PC-3 (cell line): ENCODE results near the gene HSD3B7. TPM values are rescaled to one million over a fixed set of nuclear protein-coding genes. Genes with fewer than 3 reads are reported as not detected.

Experiments
- ATAC-seq: fragments of 200-7000 bp; cut with Tn5 transposase; 2 replicates; pipeline ENCODE4 v1.9.1; 2020; ENCODE audit warnings: mild to moderate bottlenecking, moderate library complexity
- BruUV-seq: library from RNA; stranded (reverse); fragments of 400-500 nt; replicated peaks from 2 replicates; lab custom pipeline; 2021; lab: Mats Ljungman, UMichigan
- CTCF ChIA-PET: fragments of 300-600 bp; sonication (Branson Sonifier 250); formaldehyde crosslinking; loops from one replicate; lab custom pipeline; 2022; ENCODE audit warnings: antibody characterized with exemption; lab: Charles Lee
- POLR2A ChIA-PET: fragments of 300-600 bp; sonication (Branson Sonifier 250); formaldehyde crosslinking; loops from one replicate; lab custom pipeline; 2022; ENCODE audit warnings: antibody characterized with exemption; ENCODE audit not compliant: unreplicated experiment; lab: Charles Lee
- DNase-seq: peaks from one replicate; pipeline ENCODE4 v3.0.0-alpha.2; 2015
- H2AFZ ChIP-seq: fragments of 300-600 bp; sonication (generic); 2 replicates; pipeline ENCODE4 v1.6.0; 2016; ENCODE audit warnings: antibody characterized with exemption, low read length
- H3F3A ChIP-seq: fragments of 300-600 bp; sonication (generic); one replicate; pipeline ENCODE4 v1.6.0; 2017; ENCODE audit warnings: antibody characterized with exemption, low read length, control low read depth, mild to moderate bottlenecking; ENCODE audit not compliant: unreplicated experiment
- H3K27ac ChIP-seq: fragments of 300-600 bp; sonication (generic); 2 replicates; pipeline ENCODE4 v1.5.1; 2016; ENCODE audit warnings: mild to moderate bottlenecking, low read length
- H3K27me3 ChIP-seq: fragments of 300-600 bp; sonication (generic); 2 replicates; pipeline ENCODE4 v1.6.1; 2016; ENCODE audit warnings: low read length, mixed read lengths
- H3K36me3 ChIP-seq: fragments of 300-600 bp; sonication (generic); 2 replicates; pipeline ENCODE4 v1.6.1; 2016; ENCODE audit warnings: low read depth, mixed run types, low read length, mixed read lengths
- H3K4me1 ChIP-seq: fragments of 300-600 bp; sonication (generic); 2 replicates; pipeline ENCODE4 v1.5.1; 2016; ENCODE audit warnings: low read length; ENCODE audit not compliant: insufficient read depth
- H3K4me2 ChIP-seq: fragments of 300-600 bp; sonication (generic); 2 replicates; pipeline ENCODE4 v1.6.0; 2016; ENCODE audit warnings: low read length
- H3K4me3 ChIP-seq: fragments of 300-600 bp; sonication (generic); 2 replicates; pipeline ENCODE4 v1.5.1; 2016; ENCODE audit warnings: mild to moderate bottlenecking, low read length, mixed read lengths
- H3K79me2 ChIP-seq: fragments of 300-600 bp; sonication (generic); 2 replicates; pipeline ENCODE4 v1.6.1; 2017; ENCODE audit warnings: low read length, mixed read lengths
- H3K9ac ChIP-seq: fragments of 300-600 bp; sonication (generic); 2 replicates; pipeline ENCODE4 v1.6.0; 2016; ENCODE audit warnings: mild to moderate bottlenecking, low read length
- H3K9me2 ChIP-seq: fragments of 300-600 bp; sonication (generic); replicated peaks from 2 replicates; pipeline ENCODE4 v1.6.1; 2016; ENCODE audit warnings: mixed run types, low read length, mixed read lengths
- H3K9me3 ChIP-seq: fragments of 300-600 bp; sonication (generic); 2 replicates; pipeline ENCODE4 v1.6.1; 2016; ENCODE audit warnings: low read length, mixed read lengths
- H4K20me1 ChIP-seq: fragments of 300-600 bp; sonication (generic); 2 replicates; pipeline ENCODE4 v1.6.1; 2016; ENCODE audit warnings: low read length, mixed read lengths
- CTCF ChIP-seq: fragments of 300-600 bp; sonication (generic); conservative IDR thresholded peaks from 2 replicates; pipeline ENCODE4 v1.5.1; 2017; ENCODE audit warnings: antibody characterized with exemption, low read depth, mild to moderate bottlenecking, low read length
- EZH2 ChIP-seq: fragments of 300-600 bp; sonication (generic); IDR thresholded peaks from one replicate; pipeline ENCODE4 v1.6.1; 2017; ENCODE audit warnings: antibody characterized with exemption, mild to moderate bottlenecking, low read length; ENCODE audit not compliant: unreplicated experiment
- EZH2phosphoT487 ChIP-seq: fragments of 300-600 bp; sonication (generic); IDR thresholded peaks from 2 replicates; pipeline ENCODE4 v1.6.1; 2018; ENCODE audit warnings: mild to moderate bottlenecking, antibody characterized with exemption, low read length, borderline replicate concordance
- intact Hi-C: fragments of 100-400 bp; cut with micrococcal nuclease; formaldehyde crosslinking; loops from 2 replicates; pipeline ENCODE4 v1.9.0; 2023
- total RNA-seq: library from RNA; depleted of rRNA; stranded (reverse); fragments of >200 nt; gene quantifications from 2 replicates; pipeline ENCODE4 v1.2.3, GENCODE V29; 2014

The HSD3B7 gene
- total RNA-seq, 1 experiment from 2014 or later = 16.3 TPM

GRCh38 chr16:30997725-30998711, 13.0 kb downstream of the HSD3B7 start:
- ATAC-seq (peak; percentile 54), DNase-seq (peak; percentile 75)
- Histone ChIP-seq H2AFZ (peak overlapping the region; percentile 80), H3K79me2 (no peaks in the 10 kb centered on the region), H3K4me2 (peak overlapping the region; percentile 100), H3F3A (no peaks in the 10 kb centered on the region), H3K36me3 (no peaks in the 10 kb centered on the region), H3K4me3 (peak overlapping the region; percentile 83), H3K4me1 (peaks cover 31% of the 10 kb centered on the region), H3K27ac (peak overlapping the region; percentile 86), H4K20me1 (no peaks in the 10 kb centered on the region), H3K9me3 (no peaks in the 10 kb centered on the region), H3K27me3 (no peaks in the 10 kb centered on the region), H3K9ac (peak overlapping the region; percentile 76), H3K9me2 (no peaks in the 10 kb centered on the region)
- ChIA-PET CTCF (no interaction called here), POLR2A (no interaction called here)
- TSS peak; percentile 88 for BruUV-seq
- intact Hi-C loops = loop anchor here (5.0 kb wide), 2 partner anchors 34 to 74 kb away; partner anchors contain the start of genes STX4, ZNF646 and ZNF668
- TF ChIP-seq EZH2phosphoT487 (no peak), CTCF (no peak), EZH2 (no peak)

- CTCF ChIA-PET = no interaction called here
- no peaks in the 10 kb centered on the region for H3K79me2 ChIP-seq
- H3K4me2 ChIP-seq = peak overlapping the region; percentile 100
- H3K9me3 ChIP-seq = no peaks in the 10 kb centered on the region
- H4K20me1 ChIP-seq = no peaks in the 10 kb centered on the region
- no peak overlapping the region for H3K9ac ChIP-seq
- no peaks in the 10 kb centered on the region for H3K9me2 ChIP-seq
- H3K4me1 ChIP-seq = peaks cover 31% of the 10 kb centered on the region
- H3K4me3 ChIP-seq = no peak overlapping the region
- DNase-seq (no peak), ATAC-seq (no peak)
- H3K27me3 ChIP-seq = no peaks in the 10 kb centered on the region
- intact Hi-C loops = loop anchor here (5.0 kb wide), 2 partner anchors 33 to 73 kb away; partner anchors contain the start of genes STX4, ZNF646 and ZNF668
- TF ChIP-seq CTCF = no peak
- TF ChIP-seq EZH2phosphoT487 = no peak
- TF ChIP-seq EZH2 = no peak
- H3F3A ChIP-seq = no peaks in the 10 kb centered on the region
- POLR2A ChIA-PET = no interaction called here
- no peak overlapping the region for H2AFZ ChIP-seq
- no peaks in the 10 kb centered on the region for H3K36me3 ChIP-seq
- BruUV-seq = no TSS peak
- peak overlapping the region; percentile 86 for H3K27ac ChIP-seq
Observed at GRCh38 chr16:30998852-30999761, 14.1 kb downstream of the HSD3B7 start.
